ENCODE data around the gene MRPL53. TPM values are rescaled to one million over a fixed set of nuclear protein-coding genes. Genes with fewer than 3 reads are reported as not detected.

MRPL53 gene
- total and polyA plus RNA-seq, 2 of the 4 experiments (the other 2 are of a cell fraction): 5.2 to 39.0 TPM

DNA sequence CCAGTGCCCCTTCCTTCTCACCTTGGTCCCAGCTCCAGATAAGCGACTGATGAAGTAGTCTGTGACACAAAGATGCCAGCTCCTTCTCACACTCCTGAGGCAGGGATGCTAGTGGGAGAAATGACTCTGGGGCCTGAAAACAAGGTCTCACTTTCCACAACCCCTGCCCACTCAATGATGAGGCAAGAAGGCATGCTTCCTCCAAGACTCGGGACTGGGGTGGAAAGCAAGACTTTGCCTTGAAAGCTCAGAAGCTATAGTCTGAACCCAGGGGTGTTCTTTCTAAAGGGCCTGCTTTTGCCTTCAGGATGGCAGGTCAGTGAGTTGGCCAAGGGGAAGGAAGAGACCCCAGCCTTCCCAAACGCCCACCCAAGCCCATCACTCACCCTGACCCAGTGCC, 9.0 kb upstream of the MRPL53 start (continued):
- TF ChIP-seq CEBPB (IDR thresholded peaks at IDR 0.05; ENCODE audit: low read depth, low read length): peak; percentile 61; the same call in 1 of the 2 replicates

DNA sequence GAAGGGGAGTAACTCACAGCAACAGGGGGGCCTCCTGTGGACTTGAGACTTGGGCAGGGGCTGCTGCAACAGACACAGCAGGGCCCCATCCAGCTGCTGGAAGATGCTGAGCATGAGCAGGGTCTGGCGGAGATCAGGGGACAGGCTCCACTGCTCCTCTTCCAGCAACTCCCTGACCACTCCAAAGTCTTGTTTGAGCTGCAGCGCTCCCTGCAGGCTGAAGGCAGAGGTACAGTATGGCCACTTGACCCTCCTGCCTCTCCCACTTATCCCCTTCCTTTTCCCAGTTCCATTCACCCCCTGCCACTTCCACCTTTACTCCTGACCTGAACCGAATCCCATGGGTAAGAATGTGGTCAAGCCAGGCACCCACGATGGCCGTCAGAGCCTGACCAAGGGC, 2.4 kb upstream of the MRPL53 start:
- peaks cover 26% of the 10 kb centered on the region for H3K36me3 ChIP-seq (ENCODE audit: control insufficient read depth, insufficient read depth, low read length)
- H2BK20ac ChIP-seq (ENCODE audit: low read depth, low read length): no peak overlapping the region
- no peak overlapping the region for H3K23ac ChIP-seq (ENCODE audit: low read depth, low read length)
- H4K8ac ChIP-seq (ENCODE audit: low read depth in 2 of 2, low read length in 2 of 2): no peak overlapping the region
- H3K4me1 ChIP-seq (ENCODE audit: control insufficient read depth, insufficient read depth, low read length): peaks cover 4% of the 10 kb centered on the region; the same call in 1 of the 2 replicates
- H2BK15ac ChIP-seq (ENCODE audit: low read depth, low read length): no peak overlapping the region
- peaks cover 3 to 48% of the 10 kb centered on the region in 2 experiments; a peak in 3 of 4 replicates for H3K79me1 ChIP-seq (ENCODE audit: low read depth in 1 of 2, low read length in 2 of 2)
- no peak overlapping the region for H2BK5ac ChIP-seq (ENCODE audit: low read depth, low read length, poor library complexity, severe bottlenecking)
- peak overlapping the region; percentile 11 for H2AFZ ChIP-seq (replicated peaks; ENCODE audit: low read length, poor library complexity)
- no peak overlapping the region for H3K18ac ChIP-seq (ENCODE audit: low read depth, low read length)
- in situ Hi-C loops (cut with MboI; ENCODE audit: low sequenced_read_pairs): loop anchor here (25.0 kb wide), 1 partner anchor 387 kb away; no protein-coding TSS in a partner anchor
- CTCF ChIA-PET: no interaction called here
- no peak overlapping the region for H3K4me3 ChIP-seq (ENCODE audit: insufficient read depth, low read depth, low read length)
- peaks cover 4% of the 10 kb centered on the region; the same call in 1 of the 2 replicates for H3K9me1 ChIP-seq (ENCODE audit: insufficient read depth, low read length)
- H3K9me3 ChIP-seq (ENCODE audit: control insufficient read depth, insufficient read depth, low read length): no peaks in the 10 kb centered on the region
- H4K5ac ChIP-seq (ENCODE audit: low read depth, low read length): no peak overlapping the region
- no peak overlapping the region for H3K9ac ChIP-seq (ENCODE audit: low read depth, low read length)
- H3K27ac ChIP-seq (ENCODE audit: insufficient read depth, low read length): no peak overlapping the region
- H3K14ac ChIP-seq (replicated peaks; ENCODE audit: low read depth, low read length): no peak overlapping the region
- TF ChIP-seq, protein P1, sequence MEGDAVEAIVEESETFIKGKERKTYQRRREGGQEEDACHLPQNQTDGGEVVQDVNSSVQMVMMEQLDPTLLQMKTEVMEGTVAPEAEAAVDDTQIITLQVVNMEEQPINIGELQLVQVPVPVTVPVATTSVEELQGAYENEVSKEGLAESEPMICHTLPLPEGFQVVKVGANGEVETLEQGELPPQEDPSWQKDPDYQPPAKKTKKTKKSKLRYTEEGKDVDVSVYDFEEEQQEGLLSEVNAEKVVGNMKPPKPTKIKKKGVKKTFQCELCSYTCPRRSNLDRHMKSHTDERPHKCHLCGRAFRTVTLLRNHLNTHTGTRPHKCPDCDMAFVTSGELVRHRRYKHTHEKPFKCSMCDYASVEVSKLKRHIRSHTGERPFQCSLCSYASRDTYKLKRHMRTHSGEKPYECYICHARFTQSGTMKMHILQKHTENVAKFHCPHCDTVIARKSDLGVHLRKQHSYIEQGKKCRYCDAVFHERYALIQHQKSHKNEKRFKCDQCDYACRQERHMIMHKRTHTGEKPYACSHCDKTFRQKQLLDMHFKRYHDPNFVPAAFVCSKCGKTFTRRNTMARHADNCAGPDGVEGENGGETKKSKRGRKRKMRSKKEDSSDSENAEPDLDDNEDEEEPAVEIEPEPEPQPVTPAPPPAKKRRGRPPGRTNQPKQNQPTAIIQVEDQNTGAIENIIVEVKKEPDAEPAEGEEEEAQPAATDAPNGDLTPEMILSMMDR (conservative IDR thresholded peaks at IDR 0.05; ENCODE audit: low read depth, low read length): peak; percentile 26; the same call in 1 of the 2 replicates
- no peak for TF ChIP-seq RFX5 (IDR thresholded peaks at IDR 0.05; ENCODE audit: low read depth, low read length)
- no peak overlapping the region for H3K4me2 ChIP-seq (ENCODE audit: low read depth, low read length)
- ATAC-seq (ENCODE audit: low read depth) (no peak), DNase-seq (no peak)
- BruUV-seq (replicated peaks): no TSS peak
- no peak overlapping the region for H3K4ac ChIP-seq (ENCODE audit: low read depth, low read length)
- no peak overlapping the region for H4K91ac ChIP-seq (ENCODE audit: insufficient read depth, low read depth, low read length)
- 68% methylated on average over 2 of the region's 5 CpGs; no CpG with 5 or more reads in 1 of the 2 experiments for WGBS, 2 experiments (ENCODE audit: extremely low coverage in 2 of 2, insufficient read length in 1 of 2)
- dilution Hi-C loops (cut with HindIII; ENCODE audit: low sequenced_read_pairs, unreplicated experiment): no loop called here
- H2AK9ac ChIP-seq (replicated peaks; ENCODE audit: low read depth, low read length, poor library complexity): peak overlapping the region; percentile 55
- H3K27me3 ChIP-seq (ENCODE audit: control insufficient read depth, insufficient read depth, low read length): no peaks in the 10 kb centered on the region
- POLR2A ChIA-PET (ENCODE audit: unreplicated experiment): no interaction called here
- intact Hi-C loops (cut with micrococcal nuclease): no loop called here
- H2AK5ac ChIP-seq (ENCODE audit: low read depth, low read length): no peak overlapping the region
- H2BK120ac ChIP-seq (ENCODE audit: low read depth, low read length): no peak overlapping the region
- H3K56ac ChIP-seq (ENCODE audit: extremely low read depth, insufficient read depth, low read length): no peak overlapping the region
- no peaks in the 10 kb centered on the region for H4K20me1 ChIP-seq (ENCODE audit: insufficient read depth, low read length)
